Caki2 (cell line): ENCODE measurements around the gene PDGFRB. TPM values are rescaled to one million over a fixed set of nuclear protein-coding genes. Genes with fewer than 3 reads are reported as not detected.

Source experiments
- DNase-seq: peaks from one replicate; pipeline ENCODE4 v3.0.0-alpha.2; 2015; ENCODE audit warnings: low read depth
- in situ Hi-C: cut with HindIII; loops from 2 replicates; pipeline ENCODE4 v1.10.0; 2016; ENCODE audit warnings: low sequenced_read_pairs, low pct_unique_long_range_greater_than_20kb, mixed read lengths
- total RNA-seq: library from RNA; depleted of rRNA; stranded (reverse); fragments of >200 nt; shearing (Covaris generic); gene quantifications from 2 replicates; pipeline ENCODE4 v1.2.3, GENCODE V29; 2014; ENCODE audit warnings: low replicate concordance

PDGFRB gene
- total RNA-seq, 1 experiment from 2014 or later = 16.3 TPM

DNA sequence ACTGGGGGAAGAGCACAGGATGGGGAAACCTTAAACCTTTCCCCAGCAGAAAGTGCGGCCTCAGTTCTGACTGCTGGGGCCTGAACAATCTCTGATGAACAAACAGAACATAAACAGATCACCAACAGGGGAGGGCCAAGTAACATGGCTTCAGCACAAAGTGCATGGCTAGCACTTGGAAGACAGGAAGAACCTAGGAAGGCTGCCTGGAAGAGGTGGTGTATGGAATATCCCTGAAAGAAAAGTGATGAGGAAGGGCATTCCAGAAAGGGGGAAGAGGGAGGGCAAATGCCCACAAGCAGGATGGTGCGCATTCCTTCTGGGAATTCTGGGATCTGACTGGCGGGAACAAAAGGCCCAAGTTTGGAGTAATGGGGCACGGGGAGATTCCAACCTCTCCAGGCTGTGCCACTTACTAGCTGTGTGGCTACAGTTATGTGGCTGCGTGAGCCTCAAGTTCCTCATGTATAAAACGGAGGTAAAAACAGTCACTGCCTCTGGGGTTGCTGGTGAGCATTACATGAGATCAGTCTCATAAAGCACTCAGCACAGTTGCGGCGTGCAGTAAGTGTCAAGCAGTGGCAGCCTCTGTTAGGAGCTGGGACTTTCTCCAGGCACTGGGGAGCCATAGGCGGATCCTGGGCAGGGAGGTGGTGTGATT, 1.6 kb downstream of the PDGFRB start:
- DNase-seq = no peak
- in situ Hi-C loops = no loop called here

GRCh38 chr5:150153483-150153882, 2.2 kb downstream of the PDGFRB start:
- in situ Hi-C loops = no loop called here
- no peak for DNase-seq

- no peak for DNase-seq
- in situ Hi-C loops = no loop called here
These were observed 2.8 kb downstream of the PDGFRB start for GRCh38 chr5:150152636-150153462.

DNA sequence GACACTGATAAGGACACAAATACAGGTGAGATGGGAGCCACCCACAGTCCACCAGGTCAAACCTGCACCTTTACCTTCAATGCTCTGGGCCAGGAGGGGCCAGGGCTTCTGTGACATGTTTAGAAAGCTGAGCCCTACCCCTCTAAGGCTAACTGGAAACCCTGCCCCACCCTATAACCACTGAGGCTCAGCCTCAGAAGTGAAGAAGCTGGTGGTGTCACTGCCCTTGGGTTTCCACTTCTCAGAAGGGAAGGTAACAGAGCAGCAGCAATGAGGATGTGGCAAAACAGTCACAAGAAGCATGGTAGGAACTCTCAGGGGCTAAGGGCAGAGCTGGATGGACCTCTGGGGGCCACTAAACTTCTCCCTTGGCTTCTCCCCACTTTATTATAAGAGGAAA, 6.0 kb downstream of the PDGFRB start:
- in situ Hi-C loops = no loop called here

GRCh38 chr5:150148117-150148927, 7.3 kb downstream of the PDGFRB start:
- no peak for DNase-seq
- in situ Hi-C loops = no loop called here

More for the DNA sequence above, 6.0 kb downstream of the PDGFRB start:
- DNase-seq = no peak

GRCh38 chr5:150147670-150148069, 8.0 kb downstream of the PDGFRB start:
- in situ Hi-C loops = no loop called here

DNA sequence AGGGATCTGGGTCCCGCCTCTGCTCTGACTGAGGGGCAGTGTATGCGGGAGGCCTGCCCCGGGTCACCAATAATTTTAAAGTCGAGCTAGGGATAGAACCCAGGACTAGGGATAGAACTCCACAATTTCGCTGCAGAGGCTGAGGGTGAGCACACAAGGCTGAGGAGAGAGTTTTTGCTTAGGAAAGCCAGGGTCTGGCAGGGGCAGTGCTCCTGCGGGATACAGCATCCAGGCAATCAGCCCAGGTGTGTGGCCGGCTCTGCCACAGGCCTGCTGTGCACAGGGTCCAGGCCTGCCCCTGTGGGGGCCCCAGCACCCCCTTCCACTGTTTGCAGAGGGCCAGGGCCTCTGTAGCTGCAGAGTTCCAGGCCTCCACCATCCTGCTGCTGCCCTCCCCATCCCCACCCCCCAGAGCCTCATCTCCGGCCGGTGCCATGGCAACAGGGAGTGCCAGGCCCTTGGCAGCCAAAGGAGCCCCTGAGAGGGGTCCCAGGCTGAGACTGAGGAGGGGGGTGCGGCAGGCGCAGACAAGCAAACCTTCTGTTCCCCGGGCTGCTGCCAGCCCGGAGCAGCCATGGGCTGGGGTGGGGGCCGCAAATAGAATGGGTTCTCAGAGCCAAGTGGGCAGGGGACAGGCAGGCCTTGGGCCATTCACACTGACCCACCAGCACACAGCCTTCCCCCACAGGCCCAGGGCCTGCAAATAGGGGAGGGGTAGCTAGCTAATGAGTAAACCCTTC, 8.6 kb downstream of the PDGFRB start:
- in situ Hi-C loops = no loop called here
- DNase-seq = no peak

More at GRCh38 chr5:150147670-150148069, 8.0 kb downstream of the PDGFRB start:
- DNase-seq = no peak

DNA sequence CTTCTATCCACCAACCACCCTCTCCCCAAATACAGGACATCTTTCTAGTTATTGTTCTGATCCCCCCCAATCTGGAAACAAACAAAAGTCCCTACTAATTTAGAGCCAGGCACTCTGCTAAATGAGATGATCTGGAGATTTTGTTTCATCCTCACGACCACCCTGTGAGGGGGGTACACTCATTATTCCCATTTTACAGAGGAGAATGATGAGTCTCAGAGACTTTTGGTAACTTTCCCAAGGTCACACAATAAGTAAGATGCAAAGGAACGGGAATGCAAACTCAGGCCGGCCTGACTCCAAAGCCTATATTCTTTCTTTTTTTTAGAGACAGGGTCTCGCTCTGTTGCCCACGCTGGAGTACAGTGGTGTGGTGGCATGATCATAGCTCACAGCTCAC, 9.4 kb downstream of the PDGFRB start:
- in situ Hi-C loops = no loop called here
- DNase-seq = no peak

- in situ Hi-C loops = no loop called here
- no peak for DNase-seq
These were observed 10.8 kb downstream of the PDGFRB start for GRCh38 chr5:150144879-150145278.

DNA sequence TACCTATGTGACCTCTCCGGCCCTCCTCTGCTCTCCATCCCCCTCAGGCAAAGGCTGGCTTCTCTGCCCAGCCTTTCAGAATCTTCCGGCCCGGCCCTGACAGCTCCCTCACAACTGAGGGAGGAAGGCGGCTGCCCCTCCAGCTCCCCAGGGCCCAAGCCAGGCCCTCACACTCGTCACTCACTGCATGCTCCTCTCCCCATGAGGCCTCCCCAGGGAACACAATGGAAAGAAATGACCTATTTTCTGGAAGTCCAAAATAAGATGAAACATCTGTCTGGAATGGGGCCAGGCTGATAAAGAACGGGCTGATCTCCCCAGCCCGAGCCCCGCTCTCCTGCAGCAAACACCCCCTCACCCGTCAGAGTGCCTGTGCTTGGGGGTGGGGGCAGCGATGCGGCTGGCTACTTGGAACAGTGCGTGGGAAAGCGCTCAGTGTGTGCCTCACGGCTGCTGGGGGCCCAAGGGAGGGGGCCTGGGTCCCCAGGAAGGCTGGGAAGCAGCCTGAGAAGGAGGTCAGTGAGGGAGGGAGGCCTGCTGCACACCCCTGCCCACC, 11.3 kb downstream of the PDGFRB start:
- in situ Hi-C loops = no loop called here
- no peak for DNase-seq

DNA sequence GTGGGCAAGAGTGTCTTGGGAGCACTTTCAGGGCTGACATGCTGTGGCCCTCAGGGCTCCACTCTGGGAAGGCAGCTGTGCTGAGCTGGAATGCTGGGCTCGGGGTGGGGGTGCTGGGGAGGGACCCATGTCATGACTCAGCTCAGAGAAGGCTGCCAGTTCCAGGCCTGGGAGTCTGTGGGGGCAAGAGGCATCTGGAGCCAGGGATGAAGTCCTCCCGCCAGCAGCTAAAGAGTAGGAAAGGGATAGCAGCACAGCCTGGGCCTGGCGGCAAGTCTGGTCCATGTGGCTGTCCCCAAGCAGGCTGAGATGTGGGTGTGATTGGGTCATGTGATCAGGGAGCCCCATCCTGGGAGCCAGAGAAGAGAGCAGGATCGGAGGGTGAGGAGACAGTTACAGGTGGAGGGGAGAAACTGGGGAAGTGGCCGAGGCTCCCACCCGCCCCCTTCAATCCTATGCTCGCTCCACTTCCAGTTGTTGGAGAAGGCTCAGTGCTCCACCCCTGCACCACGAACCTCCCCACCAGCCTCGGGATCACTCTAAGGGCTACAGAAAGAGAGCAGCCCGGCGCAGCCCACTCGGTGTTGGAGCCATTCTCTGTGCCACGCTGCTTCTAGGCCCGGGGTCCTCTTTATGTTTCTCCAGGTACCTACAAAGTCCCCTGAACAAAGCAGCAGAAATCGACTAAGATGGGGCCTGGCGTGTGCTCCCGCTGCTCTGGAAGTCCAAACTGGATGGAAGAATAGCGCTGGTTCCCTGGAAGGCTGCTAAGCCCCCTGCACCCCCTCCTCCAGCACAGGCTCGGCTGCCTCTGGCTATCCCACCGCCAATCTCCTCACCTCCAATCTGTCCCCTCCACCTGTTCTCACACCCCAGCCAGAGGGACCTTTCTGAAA, 12.0 kb downstream of the PDGFRB start:
- in situ Hi-C loops = no loop called here
- DNase-seq = peak; percentile 55

- in situ Hi-C loops = no loop called here
- peak; percentile 63 for DNase-seq
These were observed 12.7 kb downstream of the PDGFRB start for GRCh38 chr5:150142959-150143349.

GRCh38 chr5:150142185-150142958, 13.3 kb downstream of the PDGFRB start:
- no peak for DNase-seq
- in situ Hi-C loops = no loop called here

DNA sequence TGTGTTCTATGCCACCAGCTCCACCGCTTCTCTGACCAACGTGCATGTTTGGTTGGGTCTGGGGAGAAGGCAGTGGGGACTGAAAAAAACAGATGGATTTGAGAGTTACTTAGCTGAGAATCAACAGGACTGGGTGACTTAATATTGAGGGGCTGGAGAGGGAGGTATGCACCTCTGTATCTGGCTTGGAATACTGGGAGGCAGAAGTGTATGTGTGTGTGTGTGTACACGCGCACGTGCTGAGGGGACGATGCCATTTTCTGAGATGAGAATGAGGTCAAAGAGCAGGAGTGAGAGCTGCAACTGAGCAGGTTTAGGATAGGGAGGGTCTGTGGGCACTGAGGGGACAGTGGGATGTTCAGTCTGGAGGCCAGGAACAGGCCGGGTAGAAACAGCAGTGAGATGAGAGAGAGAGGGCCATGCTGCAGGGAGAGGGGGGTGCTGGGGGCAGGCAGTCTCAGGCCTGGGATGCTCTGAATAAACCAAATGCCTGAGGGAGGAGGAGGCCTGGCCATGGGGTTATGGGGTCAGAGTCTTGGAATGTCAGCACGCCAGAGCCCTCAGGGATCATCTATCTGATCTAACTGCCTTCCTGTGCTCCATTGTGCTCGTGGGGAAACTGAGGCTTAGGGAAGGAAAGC, 14.0 kb downstream of the PDGFRB start:
- in situ Hi-C loops = no loop called here

GRCh38 chr5:150140830-150141229, 14.8 kb downstream of the PDGFRB start:
- in situ Hi-C loops = no loop called here
- no peak for DNase-seq

More for the DNA sequence above, 14.0 kb downstream of the PDGFRB start:
- DNase-seq = no peak

DNA sequence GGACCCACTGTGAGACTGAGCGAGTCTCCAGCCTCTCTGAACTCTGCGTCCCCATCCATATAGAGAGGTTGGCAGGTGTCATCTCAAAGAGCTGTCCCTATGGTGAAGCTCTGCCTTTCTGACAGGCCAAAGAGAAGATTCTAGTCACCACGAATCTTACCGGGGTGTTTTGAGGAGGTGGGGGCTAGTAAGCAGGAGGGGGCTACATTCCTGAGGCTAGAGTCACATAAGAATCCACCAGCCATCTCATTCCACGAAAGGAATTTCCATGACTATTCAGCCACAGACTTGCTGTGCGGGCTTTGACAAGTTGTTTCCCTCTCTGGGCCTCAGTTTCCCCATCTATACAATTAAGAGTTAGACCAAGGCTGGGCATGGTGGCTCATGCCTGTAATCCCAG, 16.3 kb downstream of the PDGFRB start:
- DNase-seq = peak; percentile 54
- in situ Hi-C loops = no loop called here
